NCI-H1105 (cell line): ENCODE measurements around the gene PRR5.

Experiments used
- DNase-seq: peaks from one replicate; lab custom pipeline; 2025; lab: John Stamatoyannopoulos, UW

The PRR5 gene

GRCh38 chr22:44718418-44718817 lies 16.4 kb downstream of the PRR5 start:
- no peak for DNase-seq

- no peak for DNase-seq
These were observed 17.8 kb downstream of the PRR5 start for GRCh38 chr22:44719586-44720368.

- no peak for DNase-seq
These were observed 19.2 kb downstream of the PRR5 start for GRCh38 chr22:44721213-44721612.

GRCh38 chr22:44722611-44723010 lies 20.6 kb downstream of the PRR5 start:
- DNase-seq, result no peak

- DNase-seq, result no peak
These were observed 21.8 kb downstream of the PRR5 start for GRCh38 chr22:44723801-44724200.

- no peak for DNase-seq
These were observed 22.4 kb downstream of the PRR5 start for GRCh38 chr22:44724416-44724815.

GRCh38 chr22:44724859-44725258 lies 22.9 kb downstream of the PRR5 start:
- no peak for DNase-seq

- no peak for DNase-seq
These were observed 24.4 kb downstream of the PRR5 start for GRCh38 chr22:44726439-44726838.

- DNase-seq, result no peak
These were observed 25.1 kb downstream of the PRR5 start for GRCh38 chr22:44727148-44727547.

GRCh38 chr22:44727709-44728108 lies 25.7 kb downstream of the PRR5 start:
- DNase-seq, result no peak

- DNase-seq, result no peak
These were observed 26.8 kb downstream of the PRR5 start for GRCh38 chr22:44728761-44729324.

GRCh38 chr22:44729391-44730021 lies 27.5 kb downstream of the PRR5 start:
- no peak for DNase-seq

- no peak for DNase-seq
These were observed 28.0 kb downstream of the PRR5 start for GRCh38 chr22:44730022-44730393.

GRCh38 chr22:44730490-44731356 lies 28.7 kb downstream of the PRR5 start:
- no peak for DNase-seq

- DNase-seq, result no peak
These were observed 29.5 kb downstream of the PRR5 start for GRCh38 chr22:44731357-44731970.

GRCh38 chr22:44732017-44732561 lies 30.1 kb downstream of the PRR5 start:
- DNase-seq, result no peak

GRCh38 chr22:44732661-44733060 lies 30.7 kb downstream of the PRR5 start:
- no peak for DNase-seq

- DNase-seq, result no peak
These were observed 31.6 kb downstream of the PRR5 start for GRCh38 chr22:44733426-44734106.

GRCh38 chr22:44734278-44734677 lies 32.3 kb downstream of the PRR5 start:
- DNase-seq, result no peak

- DNase-seq, result no peak
These were observed 33.0 kb downstream of the PRR5 start for GRCh38 chr22:44734801-44735517.
